Stimulated activated CD8-positive, alpha-beta memory T cell treated with anti-CD3 and anti-CD28 coated beads, Interleukin-2, amount 100 ng/mL, for 1 hour (primary cell): Measurements from ENCODE around the gene SRMS.
A peak's percentile ranks its signal among the peaks of the same experiment; 100 is the strongest.

ENCODE experiments used
- DNase-seq, 2 donors: peaks; one replicate each; pipeline ENCODE4 v3.0.0-alpha.2; 2020; ENCODE audit warnings: low read depth in 2 of 2

Gene SRMS

DNA sequence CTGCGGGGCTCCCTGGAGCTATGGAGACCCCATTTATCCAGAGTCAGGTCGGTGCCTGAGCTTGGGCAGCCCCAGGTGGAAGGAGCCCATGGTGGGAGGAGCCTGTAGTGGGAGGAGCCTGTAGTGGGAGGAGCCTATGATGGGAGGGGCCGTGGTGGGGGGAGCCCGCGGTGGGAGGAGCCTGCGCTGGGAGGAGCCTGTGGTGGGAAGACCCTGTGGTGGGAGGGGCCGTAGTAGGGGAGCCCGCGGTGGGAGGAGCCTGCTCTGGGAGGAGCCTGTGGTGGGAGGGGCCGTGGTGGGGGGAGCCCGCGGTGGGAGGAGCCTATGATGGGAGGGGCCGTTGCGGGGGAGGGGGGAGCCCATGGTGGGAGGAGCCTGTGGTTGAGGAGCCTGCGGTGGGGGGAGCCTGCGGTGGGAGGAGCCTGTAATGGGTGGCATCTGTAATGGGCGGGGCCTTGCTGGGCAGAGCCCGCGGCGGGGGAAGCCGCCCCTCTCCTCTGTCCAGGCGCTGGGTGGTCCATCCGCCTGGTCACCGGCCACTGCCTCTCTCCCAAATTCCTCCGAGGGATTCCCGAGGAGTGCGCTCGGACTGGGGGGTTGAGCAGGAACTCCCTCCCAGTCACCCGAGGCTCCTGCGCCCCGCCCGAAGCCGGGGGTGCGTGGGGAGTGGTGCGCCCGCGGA, 5.8 kb upstream of the SRMS start:
- peak; percentile 71 to 84 for DNase-seq

DNA sequence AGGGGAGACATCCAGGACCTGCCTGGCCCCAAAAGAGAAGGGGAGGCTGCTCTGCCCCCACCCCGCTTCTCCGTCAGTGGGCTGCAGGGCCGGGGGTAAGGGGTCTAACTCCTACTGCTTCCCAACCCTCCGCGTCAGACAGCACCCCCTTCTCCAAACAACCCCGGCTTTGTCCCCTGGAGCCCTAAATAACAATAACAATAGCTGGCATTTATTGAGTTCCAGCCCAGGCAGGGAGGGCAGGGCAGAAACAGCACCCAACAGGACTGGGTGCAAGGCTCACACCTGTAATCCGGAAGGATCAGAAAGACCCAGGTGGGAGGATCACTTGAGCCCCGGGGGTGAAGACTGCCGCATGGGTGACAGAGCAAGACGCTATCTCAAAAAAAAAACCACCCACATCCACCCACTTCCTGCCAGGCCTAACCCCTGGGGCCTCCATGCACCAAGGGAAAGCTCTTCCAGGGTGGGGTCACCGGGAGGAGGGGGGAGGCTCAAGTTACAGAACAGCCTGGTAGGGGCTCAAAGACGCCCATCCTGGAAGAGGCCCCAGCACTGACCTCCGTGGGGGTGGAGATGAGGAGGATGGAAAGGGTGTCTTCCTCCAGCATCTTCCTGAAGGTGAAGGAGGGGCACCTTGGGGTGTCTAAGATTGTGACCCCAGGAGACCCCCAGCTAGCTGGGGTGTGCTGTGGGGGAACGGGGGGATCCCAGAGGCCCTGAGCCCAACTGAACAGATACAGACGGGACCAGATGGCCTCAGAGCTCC, 5.1 kb upstream of the SRMS start:
- DNase-seq, result peak in 1 of 2 donors; percentile 39

DNA sequence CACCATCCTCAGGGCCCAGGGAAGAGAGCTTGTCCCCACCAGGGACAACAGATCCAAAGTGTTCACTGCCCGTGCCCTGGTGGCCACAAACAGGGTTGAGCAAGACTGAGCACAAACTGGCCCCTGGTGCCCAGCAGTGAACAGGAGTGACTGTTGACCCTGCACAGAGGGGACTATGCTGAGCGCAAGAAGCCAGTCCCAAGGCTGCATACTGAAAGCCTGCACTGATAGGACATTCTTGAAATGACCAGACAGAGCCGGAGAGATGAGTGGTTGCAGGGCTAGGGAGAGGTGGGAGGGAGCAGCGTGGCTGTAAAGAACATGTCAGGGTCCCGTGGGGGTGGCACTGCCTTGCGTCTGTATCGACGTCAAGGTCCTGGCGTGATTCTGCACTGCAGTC, 3.5 kb upstream of the SRMS start:
- DNase-seq, result no peak

DNA sequence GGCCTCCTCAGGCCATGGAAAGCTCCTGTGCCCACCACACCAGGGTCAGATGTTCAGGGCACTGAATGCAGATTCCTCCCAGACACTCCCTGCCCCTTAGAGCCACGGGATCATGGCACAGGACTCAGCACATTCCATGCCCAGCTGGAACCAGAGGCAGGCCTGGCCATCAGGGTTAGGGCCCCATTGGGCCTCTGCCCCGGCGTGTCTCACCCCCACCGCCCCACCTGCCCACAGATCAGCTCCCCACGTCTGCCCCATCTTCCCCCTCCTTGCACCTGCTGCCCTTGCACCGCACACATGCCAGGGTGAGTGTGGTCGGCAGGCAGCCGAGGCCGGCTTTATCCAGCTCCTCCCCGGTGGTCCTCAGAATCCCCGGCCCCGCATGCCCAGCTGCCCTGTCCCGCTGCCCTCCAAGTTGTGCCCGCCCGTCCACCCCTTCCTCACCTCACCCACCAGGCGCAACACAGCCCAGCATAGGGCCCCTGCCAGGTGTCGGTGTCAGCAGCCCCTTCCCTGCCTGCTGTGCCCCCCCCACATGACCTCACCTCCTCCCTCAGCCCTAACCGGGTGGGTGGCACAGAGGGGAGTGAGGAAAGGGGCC, 2.2 kb upstream of the SRMS start:
- no peak for DNase-seq

DNA sequence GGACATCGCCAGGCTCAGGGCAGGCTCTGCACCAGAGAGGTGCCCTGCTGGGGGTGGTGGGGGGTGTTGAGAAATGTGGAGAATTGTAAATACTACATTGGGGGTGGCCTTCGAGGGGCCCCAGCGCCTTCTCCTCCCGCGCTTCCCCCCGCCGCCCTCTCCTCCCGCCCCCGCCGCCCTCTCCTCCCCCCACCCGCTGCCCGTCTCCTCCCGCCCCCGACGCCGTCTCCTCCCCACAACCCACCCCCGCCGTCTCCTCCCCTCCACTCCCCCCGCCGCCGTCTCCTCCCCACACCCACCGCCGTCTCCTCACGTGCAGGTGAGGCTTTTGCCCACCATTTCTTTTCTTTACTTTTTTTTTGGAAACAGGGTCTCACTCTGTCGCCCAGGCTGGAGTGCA, 1.5 kb upstream of the SRMS start:
- no peak for DNase-seq

DNA sequence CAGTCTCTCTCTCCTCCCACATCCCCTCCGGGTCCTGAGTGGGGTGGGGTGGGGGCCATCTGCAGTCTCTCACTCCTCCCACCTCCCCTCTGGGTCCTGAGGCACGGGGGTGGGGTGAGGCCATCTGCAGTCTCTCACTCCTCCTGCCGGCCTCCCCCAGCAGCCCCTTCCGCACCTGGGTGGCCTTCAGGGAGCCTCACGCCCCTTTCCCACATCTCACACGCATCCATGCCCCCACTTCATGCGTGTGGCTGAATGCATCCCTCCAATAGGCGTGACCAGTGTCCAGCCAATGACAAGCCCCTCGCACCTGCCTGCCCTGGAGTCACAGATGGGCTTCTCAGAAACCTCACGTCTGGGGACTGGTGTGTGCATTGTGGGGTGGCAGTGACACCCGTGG, 993 bp upstream of the SRMS start:
- DNase-seq, result no peak

DNA sequence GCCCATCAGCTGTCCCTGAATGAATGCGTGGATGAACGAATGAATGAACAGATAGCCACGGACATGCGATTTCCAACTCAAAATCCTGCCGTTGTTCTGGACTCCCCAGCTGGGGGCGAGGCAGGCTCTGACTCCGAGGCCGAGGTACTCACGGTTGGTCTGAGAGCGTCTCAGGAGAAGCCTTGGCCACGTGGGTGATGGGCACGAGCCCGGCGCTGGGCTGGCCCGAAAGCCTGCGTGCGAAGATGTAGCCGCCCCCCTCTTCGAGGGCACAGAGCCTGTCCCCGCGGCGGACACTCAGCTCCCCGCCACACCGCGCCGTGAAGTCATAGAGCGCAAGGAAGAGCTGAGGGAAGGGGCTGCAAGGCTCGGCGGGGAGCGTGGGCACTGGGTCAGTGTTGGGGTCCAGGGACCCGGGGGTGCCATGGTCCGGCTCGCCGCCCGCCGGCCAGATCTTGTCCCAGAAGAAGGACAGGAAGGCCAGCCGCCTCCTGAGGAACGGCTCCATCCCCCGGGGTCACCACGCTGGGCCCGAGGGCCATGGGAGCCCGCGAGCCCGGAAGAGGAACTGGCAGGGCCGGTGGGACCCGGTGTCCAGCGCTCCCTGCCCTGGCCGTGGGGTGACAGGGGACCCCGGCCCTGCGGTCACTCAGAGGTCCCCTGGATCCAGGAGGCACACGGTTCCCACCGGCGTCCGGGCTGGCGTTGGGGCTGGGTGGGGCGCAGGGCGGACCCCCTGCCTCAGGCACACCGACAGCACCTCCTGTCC, 409 bp downstream of the SRMS start:
- no peak for DNase-seq

DNA sequence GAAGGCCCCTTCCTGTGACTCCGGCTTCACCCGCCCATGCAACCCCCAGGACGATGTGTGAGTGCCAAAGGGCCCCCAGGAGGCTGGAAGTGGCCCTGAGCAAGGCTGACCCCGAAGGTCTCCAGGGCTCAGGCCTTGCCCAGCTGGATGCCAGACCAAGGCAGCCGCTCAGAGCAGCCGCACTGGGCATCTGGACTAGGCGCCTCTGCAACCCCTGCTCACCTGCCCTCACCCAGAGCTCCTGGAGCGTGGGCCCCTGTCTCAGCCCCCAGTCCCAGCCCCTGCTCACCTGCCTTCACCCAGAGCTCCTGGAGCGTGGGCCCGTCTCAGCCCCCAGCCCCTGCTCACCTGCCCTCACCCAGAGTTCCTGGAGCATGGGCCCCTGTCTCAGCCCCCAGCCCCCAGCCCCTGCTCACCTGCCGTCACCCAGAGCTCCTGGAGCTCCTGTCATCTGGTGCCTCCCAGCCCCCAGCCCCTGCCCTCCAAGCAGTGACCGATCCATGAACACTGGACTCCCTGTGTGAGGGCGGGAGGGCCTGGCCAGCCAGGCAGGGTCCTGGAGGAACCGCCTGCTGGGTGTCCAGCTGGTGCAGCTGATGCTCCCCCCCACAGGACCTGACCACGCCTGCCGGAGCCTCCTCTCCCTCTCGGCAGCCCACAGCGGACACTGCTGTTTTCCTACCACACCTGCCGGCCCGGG, 1.1 kb downstream of the SRMS start:
- DNase-seq, result no peak

DNA sequence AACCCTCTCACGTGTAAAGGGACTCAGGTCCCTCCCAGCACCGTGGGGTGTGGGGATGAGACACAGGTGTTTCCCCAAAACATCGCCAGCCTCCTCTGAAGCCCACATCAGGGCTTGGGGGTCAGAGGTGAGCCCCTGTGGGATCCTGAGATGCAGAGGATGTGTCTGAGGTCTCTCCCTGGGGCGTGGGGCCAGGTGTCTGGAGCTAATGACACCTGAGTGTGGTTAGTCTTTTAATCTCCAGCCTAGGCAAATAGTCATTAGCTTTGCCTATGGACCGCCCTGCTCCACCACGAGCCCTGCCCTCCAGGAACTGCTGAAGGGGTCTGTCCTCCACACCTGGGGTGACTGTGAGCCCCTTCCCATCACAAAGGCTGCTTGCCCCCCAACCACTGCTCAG, 1.7 kb downstream of the SRMS start:
- no peak for DNase-seq

DNA sequence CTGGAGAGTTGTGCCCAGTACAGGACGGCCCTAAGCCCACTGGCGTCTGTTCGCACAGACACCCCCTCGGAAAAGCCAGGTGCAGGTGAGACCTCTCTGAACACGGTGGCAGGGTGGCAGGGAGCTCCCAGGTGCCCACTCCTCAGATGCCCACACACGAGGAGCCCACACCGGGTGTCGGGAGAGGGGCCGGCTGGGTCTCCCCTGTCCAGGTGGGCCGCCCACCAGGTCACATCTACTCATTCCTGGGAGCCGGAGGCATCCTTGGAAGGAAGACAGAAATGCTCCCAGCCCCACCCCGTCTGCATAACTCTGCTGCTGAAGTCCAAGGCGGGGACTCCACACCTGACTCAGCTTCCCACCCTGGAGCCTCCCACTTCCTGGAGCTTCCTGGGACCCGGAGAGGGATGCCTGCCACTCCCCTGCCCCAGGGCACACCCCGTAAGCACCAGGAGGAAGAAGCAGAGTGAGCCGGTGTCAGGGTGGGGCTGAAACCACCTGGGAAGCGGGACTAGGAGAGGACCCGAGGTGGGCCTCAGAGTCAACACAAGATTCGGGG, 2.5 kb downstream of the SRMS start:
- DNase-seq, result no peak

DNA sequence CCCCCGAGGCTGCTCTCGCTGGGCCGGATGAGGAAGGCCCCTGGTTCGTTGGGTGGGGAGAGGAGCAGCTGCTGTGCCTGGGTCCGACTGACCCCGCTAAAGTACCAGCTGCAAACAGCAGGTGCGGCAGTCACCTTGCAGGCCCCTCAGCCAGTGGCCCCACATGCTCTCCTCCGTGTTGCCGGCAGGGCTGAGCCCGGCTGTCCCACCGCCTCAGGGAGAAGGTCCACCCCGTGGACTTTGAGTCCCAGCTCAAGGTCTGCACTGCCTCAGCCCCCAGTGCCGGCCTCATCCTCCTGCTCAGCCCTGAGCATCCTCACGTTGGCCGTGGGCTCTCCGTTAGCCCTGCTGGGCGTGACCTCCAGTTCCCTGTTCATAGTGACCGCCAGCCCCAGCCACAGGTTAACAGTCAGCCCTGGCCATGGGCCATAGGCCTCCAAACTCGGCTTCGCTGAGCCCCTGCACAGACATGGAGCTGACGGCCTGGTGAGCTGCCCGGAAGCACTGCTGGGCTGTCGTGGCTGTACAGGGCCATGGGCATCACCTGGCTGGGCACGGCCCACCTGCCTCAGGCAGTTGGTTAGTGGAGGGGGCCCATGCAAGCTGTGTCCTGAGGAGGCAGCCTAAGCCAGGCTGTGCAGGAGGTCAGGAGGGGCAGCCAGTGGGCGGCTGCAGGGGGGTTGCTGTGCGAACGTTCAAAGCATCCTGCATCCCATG, 3.1 kb downstream of the SRMS start:
- DNase-seq, result no peak

DNA sequence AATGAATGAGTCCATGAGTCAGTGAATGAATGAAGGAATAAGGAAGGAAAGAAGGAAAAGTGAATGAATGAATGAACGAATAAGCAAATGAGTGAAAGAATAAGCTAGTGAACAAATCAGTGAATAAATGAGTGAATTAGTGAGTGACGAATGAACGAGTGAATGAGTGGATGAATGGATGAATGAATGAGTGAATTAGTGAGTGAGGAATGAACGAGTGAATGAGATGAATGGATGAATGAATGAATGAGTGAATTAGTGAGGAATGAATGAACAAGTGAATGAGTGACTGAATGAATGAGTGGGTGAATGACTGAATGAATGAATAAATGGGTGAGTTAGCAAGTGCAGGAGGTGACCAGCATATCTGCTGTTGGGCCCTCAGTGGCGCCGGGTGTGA, 3.8 kb downstream of the SRMS start:
- no peak for DNase-seq

DNA sequence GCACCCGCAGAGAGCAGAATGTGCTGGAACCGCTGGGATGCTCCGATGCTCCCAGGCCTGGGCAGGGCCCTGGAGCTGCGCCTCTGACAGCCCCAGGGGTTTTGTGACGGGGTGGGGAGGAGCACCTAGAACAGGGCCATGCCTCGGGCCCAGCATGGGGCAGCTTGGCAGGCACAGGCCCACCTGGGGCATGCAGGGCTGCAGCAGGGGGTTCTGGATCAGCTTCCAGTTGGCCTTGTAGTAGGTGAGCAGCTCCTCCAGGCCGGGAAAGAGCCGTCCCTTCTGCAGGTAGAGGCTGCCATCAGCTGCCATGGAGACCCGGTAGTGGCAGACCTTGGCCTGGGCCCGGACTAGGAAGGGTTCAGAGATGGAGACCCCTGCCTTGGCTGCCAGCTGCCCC, 4.4 kb downstream of the SRMS start:
- no peak for DNase-seq

DNA sequence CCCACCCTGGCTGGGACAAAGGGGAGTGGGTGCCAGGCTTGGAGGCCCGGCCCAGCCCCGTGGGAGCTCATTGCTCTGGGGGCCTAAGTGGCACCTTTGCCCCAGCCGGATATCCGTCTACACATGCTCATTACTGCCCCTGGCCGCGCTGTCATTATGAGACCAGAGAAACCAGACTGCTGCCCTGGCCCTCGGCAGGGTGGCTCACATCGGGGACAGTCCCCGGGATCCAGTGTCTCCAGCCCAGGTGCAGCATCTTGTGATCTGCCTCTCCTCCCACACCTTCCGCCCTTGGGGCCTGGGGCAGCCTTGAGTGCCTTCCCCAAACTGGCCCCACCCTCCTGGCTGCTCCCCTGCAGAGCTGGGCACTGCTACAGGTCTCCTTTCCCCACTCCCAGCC, 4.9 kb downstream of the SRMS start:
- DNase-seq, result no peak

DNA sequence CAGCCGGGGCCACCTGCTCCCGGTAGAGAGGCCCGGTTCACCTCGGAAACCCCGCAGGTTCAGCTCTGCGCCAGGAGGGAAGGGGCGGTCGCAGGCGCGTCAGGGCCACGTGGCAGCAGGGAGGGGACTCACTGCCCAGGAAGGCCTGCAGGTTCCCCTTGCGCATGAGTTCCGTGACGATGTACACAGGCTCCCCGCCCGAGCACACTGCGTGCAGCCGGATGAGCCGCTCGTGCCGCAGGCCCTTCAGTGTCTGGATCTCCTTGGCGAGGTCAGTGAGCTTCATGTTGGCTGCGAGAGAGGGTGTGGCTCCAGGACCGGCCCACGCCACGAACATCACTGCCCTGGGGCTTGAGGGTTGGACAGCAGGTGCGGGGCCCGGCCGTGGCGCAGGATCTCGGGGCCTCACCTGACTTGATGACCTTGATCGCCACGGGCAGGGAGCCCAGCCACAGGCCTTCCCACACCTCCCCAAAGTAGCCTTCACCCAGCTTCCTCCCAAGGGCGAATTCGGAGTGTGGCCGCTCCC, 5.5 kb downstream of the SRMS start:
- no peak for DNase-seq

DNA sequence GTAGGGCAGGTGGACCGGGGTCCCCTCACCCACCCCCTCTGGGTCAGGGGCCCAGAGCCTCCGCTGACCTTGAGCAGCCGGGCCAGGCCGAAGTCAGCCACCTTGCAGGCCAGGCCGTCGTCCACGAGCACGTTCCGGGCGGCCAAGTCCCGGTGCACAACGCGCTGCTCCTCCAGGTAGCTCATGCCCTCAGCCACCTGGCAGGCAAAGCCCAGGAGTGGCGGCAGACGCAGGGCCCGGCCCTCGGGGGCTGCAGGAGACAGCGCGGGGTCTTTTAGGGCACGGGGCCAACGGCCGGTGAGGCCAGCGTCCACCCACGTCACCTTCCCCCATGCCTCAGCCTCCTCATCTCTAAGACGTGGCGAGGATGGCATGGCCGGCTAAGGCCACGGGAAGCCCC, 6.2 kb downstream of the SRMS start:
- DNase-seq, result no peak

DNA sequence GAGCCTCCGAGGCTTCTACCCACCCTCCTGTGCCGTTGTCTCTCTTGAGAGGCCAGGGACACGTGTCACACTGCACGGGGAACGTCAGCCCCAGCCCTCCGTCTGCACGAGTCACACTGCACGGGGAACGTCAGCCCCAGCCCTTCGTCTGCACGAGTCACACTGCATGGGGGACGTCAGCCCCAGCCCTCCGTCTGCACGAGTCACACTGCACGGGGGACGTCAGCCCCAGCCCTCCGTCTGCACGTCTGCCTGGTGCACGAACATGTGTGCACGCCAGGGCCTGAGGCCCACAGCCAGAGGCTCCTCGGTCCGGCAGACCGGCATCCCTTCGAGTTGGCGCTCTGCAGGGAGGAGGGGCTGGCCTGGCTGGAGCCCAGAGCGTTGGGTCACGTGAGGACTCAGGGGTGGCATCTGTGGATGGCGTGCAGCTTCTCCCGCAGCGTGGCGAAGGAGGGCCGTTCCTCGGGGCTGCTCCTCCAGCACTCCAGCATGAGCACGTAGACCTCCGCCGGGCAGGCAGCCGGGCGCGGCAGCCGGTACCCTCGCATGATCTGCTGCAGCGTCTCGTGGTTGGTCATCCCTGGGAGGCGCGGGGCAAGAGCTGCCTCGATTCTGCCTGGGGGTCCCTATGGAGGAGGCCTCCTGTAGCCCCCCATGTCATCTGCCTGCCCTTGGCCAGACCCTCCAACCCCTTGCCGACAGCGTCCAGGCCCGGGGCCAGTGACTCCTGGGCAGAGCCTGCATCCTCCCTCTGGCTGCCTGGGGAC, 6.9 kb downstream of the SRMS start:
- no peak for DNase-seq

DNA sequence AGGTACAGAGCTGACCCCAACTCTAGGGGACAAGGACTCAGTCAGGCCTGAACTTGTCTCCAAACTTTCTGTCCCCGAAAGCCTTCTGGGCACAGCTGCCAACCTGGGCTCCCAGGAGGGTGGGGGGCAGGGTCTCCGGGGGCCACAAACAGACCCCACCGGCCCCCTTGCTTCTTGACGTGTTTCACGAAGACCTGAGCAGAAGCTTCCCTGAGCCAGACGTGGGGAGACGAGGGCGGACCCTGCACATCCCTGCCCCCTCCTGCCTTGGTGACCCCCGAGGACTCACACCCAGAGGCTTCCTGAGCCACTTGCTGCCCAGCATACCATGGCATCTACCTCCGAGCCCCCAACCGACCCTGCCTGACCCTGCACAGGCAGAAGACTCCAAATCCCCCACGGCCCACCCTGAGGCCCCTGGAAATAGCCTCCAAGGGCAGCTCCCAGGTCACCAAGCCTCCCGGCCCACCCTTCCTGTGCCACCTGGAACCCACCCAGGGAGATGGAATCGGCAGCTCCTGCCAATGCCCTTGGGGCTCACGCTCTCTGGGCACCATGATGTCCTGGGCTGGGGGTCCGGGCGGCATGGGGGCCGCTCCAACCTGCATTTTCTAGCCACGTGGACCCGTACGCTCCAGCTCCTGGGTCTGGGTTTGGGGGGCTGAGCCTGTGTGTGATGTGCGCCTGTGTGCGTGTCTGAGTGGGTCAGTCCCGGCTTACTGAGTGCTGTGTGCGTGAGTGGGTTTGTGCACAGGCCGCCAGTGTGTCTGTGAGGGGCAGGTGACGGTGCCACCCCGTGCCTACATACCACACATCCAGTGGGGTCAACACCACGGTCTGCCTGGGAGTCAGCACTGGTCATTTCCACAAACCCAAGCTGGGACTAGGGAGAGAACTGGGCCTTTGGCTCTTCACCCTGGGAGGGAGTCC, 7.8 kb downstream of the SRMS start:
- no peak for DNase-seq

DNA sequence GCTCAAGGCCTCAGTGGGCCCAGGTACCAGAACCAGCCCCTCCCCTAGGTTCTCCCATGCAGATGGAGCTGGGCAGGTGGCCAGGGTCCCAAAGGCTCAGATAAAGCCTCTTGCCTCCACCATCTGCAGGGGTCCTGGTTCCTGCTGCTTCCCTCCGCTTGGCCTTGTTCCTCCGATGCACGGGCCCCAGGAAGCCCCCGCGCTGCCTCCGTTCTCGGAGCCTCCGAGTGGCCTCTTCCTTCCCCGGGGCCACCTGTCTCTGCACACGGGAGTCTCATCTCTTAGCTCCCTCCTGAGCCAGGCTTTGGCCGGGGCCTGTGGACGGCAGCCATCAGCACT, 8.5 kb downstream of the SRMS start:
- no peak for DNase-seq
